Measurements from ENCODE around the gene PANK4.

PANK4 gene

DNA sequence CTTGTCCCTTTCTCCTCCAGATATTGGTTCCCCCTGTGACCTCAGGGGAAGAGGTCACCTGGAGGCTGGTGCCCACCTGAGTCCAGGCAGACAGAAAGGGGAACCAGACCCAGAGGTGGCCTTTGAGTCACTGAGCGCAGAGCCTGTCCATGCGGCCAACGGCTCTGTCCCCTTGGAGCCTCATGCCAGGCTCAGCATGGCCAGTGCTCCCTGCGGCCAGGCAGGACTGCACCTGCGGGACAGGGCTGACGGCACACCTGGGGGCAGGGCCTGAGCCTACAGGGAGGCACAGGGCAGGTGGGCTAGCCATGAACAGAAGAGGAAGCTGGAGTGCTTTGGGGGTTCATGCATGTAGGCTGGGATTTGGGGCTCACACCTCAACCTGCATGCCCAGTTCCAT lies 32.5 kb upstream of the PANK4 start:
- no peaks in the 10 kb centered on the region for H3K9me3 ChIP-seq (ENCODE audit: control insufficient read depth, insufficient read depth, low read length)
- peaks cover 27% of the 10 kb centered on the region for H3K4me1 ChIP-seq (ENCODE audit: control insufficient read depth, low read length)
- no peaks in the 10 kb centered on the region for H3F3A ChIP-seq (ENCODE audit: control insufficient read depth, insufficient read depth)
- no peak overlapping the region for H3K4me2 ChIP-seq (ENCODE audit: low read length)
- H3K27me3 ChIP-seq (ENCODE audit: control insufficient read depth, low read length): no peaks in the 10 kb centered on the region
- no peak overlapping the region for H3K27ac ChIP-seq (ENCODE audit: low read depth, low read length)
- TF ChIP-seq EZH2phosphoT487 (IDR thresholded peaks at IDR 0.05; ENCODE audit: borderline replicate concordance, low read length): no peak
- TF ChIP-seq, protein P1, sequence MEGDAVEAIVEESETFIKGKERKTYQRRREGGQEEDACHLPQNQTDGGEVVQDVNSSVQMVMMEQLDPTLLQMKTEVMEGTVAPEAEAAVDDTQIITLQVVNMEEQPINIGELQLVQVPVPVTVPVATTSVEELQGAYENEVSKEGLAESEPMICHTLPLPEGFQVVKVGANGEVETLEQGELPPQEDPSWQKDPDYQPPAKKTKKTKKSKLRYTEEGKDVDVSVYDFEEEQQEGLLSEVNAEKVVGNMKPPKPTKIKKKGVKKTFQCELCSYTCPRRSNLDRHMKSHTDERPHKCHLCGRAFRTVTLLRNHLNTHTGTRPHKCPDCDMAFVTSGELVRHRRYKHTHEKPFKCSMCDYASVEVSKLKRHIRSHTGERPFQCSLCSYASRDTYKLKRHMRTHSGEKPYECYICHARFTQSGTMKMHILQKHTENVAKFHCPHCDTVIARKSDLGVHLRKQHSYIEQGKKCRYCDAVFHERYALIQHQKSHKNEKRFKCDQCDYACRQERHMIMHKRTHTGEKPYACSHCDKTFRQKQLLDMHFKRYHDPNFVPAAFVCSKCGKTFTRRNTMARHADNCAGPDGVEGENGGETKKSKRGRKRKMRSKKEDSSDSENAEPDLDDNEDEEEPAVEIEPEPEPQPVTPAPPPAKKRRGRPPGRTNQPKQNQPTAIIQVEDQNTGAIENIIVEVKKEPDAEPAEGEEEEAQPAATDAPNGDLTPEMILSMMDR (IDR thresholded peaks at IDR 0.05; ENCODE audit: low read depth, low read length, poor library complexity, severe bottlenecking): no peak
- no peak overlapping the region for H3K4me3 ChIP-seq (ENCODE audit: low read length)
- no peaks in the 10 kb centered on the region for H3K9me2 ChIP-seq (replicated peaks; ENCODE audit: control insufficient read depth, low read length)
- no peaks in the 10 kb centered on the region for H3K36me3 ChIP-seq (ENCODE audit: control insufficient read depth, low read length)
- H3K79me2 ChIP-seq (ENCODE audit: control insufficient read depth, low read length): no peaks in the 10 kb centered on the region
- H4K20me1 ChIP-seq (ENCODE audit: control insufficient read depth, insufficient read depth, low read depth, low read length): no peaks in the 10 kb centered on the region

DNA sequence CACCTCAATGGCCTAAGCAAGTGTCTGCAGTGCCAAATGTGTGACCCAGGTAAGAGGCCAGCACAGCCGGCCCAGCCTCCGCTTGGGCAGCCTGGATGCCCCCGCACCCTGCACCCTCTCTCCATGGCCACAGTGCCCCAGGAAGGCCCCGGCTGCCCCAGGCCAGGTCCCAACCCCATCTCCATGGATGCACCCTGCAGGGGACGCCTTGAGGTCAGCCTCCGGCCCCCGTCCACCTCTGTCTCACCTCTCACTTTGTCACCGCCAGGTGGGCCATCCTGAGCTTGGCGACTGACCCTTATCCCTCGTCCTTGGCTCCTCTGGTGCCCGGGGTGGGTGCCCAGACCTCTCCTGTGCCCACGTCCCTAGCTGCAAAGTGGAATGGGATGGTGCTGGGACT lies 32.0 kb upstream of the PANK4 start:
- H3K4me1 ChIP-seq (ENCODE audit: control insufficient read depth, low read length): peaks cover 27% of the 10 kb centered on the region
- no peak for TF ChIP-seq EZH2phosphoT487 (IDR thresholded peaks at IDR 0.05; ENCODE audit: borderline replicate concordance, low read length)
- TF ChIP-seq, protein P1 (IDR thresholded peaks at IDR 0.05; ENCODE audit: low read depth, low read length, poor library complexity, severe bottlenecking): no peak
- no peak overlapping the region for H3K4me2 ChIP-seq (ENCODE audit: low read length)
- H4K20me1 ChIP-seq (ENCODE audit: control insufficient read depth, insufficient read depth, low read depth, low read length): no peaks in the 10 kb centered on the region
- no peaks in the 10 kb centered on the region for H3K79me2 ChIP-seq (ENCODE audit: control insufficient read depth, low read length)
- H3K4me3 ChIP-seq (ENCODE audit: low read length): no peak overlapping the region
- H3K9me2 ChIP-seq (replicated peaks; ENCODE audit: control insufficient read depth, low read length): no peaks in the 10 kb centered on the region
- H3K27me3 ChIP-seq (ENCODE audit: control insufficient read depth, low read length): no peaks in the 10 kb centered on the region
- no peaks in the 10 kb centered on the region for H3K9me3 ChIP-seq (ENCODE audit: control insufficient read depth, insufficient read depth, low read length)
- H3K27ac ChIP-seq (ENCODE audit: low read depth, low read length): no peak overlapping the region
- no peaks in the 10 kb centered on the region for H3K36me3 ChIP-seq (ENCODE audit: control insufficient read depth, low read length)
- H3F3A ChIP-seq (ENCODE audit: control insufficient read depth, insufficient read depth): no peaks in the 10 kb centered on the region

DNA sequence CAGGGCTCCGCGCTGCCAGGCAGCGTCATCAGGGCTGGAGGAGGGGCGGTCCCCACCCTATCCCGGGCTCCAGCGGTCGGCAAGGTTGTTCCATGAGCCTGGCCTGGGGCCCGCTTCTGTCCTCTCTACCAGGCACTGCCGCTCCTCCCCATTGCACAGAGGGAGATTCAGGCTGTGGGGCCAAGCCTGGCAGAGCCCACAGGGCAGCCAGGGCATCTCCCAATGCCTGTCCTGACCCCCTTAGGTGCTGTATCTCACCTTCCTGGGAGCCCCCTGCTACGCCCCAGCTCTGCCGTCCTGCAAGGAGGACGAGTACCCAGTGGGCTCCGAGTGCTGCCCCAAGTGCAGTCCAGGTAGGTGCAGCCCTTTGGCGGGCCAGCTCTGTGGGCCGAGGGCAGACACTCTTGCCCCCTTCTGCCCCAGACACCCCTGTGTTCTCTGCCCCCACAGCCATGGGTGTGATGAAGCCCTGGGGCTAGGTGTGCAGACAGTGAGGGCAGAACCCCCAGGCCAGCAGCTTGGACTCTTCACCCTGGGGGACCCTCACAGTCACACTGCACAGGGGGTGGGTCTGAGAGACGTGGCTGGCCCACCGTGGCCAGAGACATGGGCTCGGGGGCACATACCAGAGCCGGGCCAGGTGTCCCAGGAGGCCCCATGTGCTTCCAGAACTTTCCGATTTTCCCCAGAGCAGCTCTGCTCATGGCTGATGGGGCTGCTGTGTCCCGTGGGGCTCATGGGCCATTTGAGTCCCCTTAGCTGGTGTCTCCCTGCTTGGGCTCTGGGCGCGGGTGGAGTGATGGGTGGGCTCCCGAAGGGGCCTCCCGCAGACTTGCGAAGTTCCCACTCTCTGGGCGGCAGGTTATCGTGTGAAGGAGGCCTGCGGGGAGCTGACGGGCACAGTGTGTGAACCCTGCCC lies 31.3 kb upstream of the PANK4 start:
- Histone ChIP-seq H3K9me2 (replicated peaks; ENCODE audit: control insufficient read depth, low read length) (no peaks in the 10 kb centered on the region), H4K20me1 (ENCODE audit: control insufficient read depth, insufficient read depth, low read depth, low read length) (no peaks in the 10 kb centered on the region), H3K9me3 (ENCODE audit: control insufficient read depth, insufficient read depth, low read length) (no peaks in the 10 kb centered on the region), H3K79me2 (ENCODE audit: control insufficient read depth, low read length) (no peaks in the 10 kb centered on the region), H3K27me3 (ENCODE audit: control insufficient read depth, low read length) (no peaks in the 10 kb centered on the region), H3F3A (ENCODE audit: control insufficient read depth, insufficient read depth) (no peaks in the 10 kb centered on the region), H3K4me3 (ENCODE audit: low read length) (no peak overlapping the region), H3K36me3 (ENCODE audit: control insufficient read depth, low read length) (no peaks in the 10 kb centered on the region), H3K27ac (ENCODE audit: low read depth, low read length) (no peak overlapping the region), H3K4me2 (ENCODE audit: low read length) (peak overlapping the region; percentile 63), H3K4me1 (ENCODE audit: control insufficient read depth, low read length) (peaks cover 27% of the 10 kb centered on the region)
- TF ChIP-seq, protein P1 (IDR thresholded peaks at IDR 0.05; ENCODE audit: low read depth, low read length, poor library complexity, severe bottlenecking): no peak
- TF ChIP-seq EZH2phosphoT487 (IDR thresholded peaks at IDR 0.05; ENCODE audit: borderline replicate concordance, low read length): no peak

Measured in DOHH2 (cell line).